HG02981 (cell line): ENCODE data around the gene REN.

ENCODE experiments used
- ATAC-seq: cut with Tn5 transposase; IDR thresholded peaks from one replicate; pipeline ENCODE4 v1.9.1; 2021; ENCODE audit warnings: mild to moderate bottlenecking, moderate library complexity; ENCODE audit not compliant: unreplicated experiment

REN gene

GRCh38 chr1:204112876-204113730 lies 53.0 kb downstream of the REN start:
- ATAC-seq: no peak

DNA sequence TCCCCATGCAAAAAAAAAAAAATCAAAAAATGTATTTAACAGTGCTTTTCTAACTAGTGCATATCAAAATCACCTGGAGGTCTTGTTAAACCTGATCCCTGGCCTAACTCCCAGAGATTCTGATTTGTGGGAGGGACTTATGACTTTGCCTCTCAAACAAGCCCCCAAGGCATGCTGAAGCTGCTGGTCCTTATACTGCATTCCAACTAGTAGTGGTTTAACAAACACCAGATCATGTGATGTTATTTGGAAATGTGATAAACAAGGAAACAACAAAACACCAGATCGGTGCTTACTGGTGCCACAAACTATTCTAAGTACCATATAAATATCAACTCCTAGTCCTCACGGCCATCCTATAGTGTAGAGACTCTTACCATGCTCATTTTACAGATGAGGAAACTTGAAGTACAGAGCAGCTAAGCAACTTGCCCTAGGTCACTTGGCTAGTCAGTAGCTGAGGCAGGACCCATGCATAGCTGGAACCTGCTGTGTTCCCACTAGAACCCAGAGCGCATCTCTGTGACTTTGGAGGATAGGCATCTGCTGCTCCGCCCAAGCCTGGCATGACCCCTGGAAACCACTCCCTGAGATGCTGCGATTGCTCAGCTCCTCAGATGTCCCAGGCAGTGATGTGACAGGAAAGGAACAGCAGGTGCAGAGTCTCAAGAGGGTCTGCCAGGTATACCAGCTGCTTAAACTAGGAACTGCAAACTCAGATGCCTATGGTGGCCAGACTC lies 55.1 kb downstream of the REN start:
- no peak for ATAC-seq

- ATAC-seq: no peak
These were observed 57.6 kb downstream of the REN start for GRCh38 chr1:204108312-204109141.

GRCh38 chr1:204107892-204108291 lies 58.2 kb downstream of the REN start:
- ATAC-seq: no peak

- ATAC-seq: no peak
These were observed 59.3 kb downstream of the REN start for GRCh38 chr1:204106825-204107224.

GRCh38 chr1:204105131-204105515 lies 61.0 kb downstream of the REN start:
- no peak for ATAC-seq
